Hepatocyte (in vitro differentiated cells): Measurements from ENCODE around the gene CYP2S1. TPM values are rescaled to one million over a fixed set of nuclear protein-coding genes. Genes with fewer than 3 reads are reported as not detected.
A peak's percentile ranks its signal among the peaks of the same experiment; 100 is the strongest.

ENCODE experiments used
- DNase-seq: peaks from one replicate; pipeline ENCODE4 v3.0.0-alpha.2; 2016; ENCODE audit warnings: low spot score
- H2AFZ ChIP-seq: fragments of 200-600 bp; sonication (generic); 2 replicates; pipeline ENCODE4 v1.6.0; 2016; ENCODE audit warnings: antibody characterized with exemption, mild to moderate bottlenecking
- H3K27ac ChIP-seq: fragments of 200-600 bp; sonication (generic); 2 replicates; pipeline ENCODE4 v1.5.1; 2016; ENCODE audit warnings: mild to moderate bottlenecking
- H3K27me3 ChIP-seq: fragments of 200-600 bp; sonication (generic); 2 replicates; pipeline ENCODE4 v1.6.1; 2016
- H3K36me3 ChIP-seq: fragments of 200-600 bp; sonication (generic); replicated peaks from 2 replicates; pipeline ENCODE4 v1.5.1; 2016; ENCODE audit warnings: low read depth; ENCODE audit not compliant: insufficient read depth
- H3K4me1 ChIP-seq: fragments of 200-600 bp; sonication (generic); 2 replicates; pipeline ENCODE4 v1.5.1; 2016; ENCODE audit warnings: mild to moderate bottlenecking, moderate library complexity; ENCODE audit not compliant: insufficient read depth
- H3K4me2 ChIP-seq: fragments of 200-600 bp; sonication (generic); 2 replicates; pipeline ENCODE4 v1.6.0; 2016
- H3K4me3 ChIP-seq: fragments of 200-600 bp; sonication (generic); 2 replicates; pipeline ENCODE4 v1.5.1; 2016; ENCODE audit warnings: mild to moderate bottlenecking
- H3K79me2 ChIP-seq: fragments of 200-600 bp; sonication (generic); 2 replicates; pipeline ENCODE4 v1.6.0; 2017; ENCODE audit warnings: mild to moderate bottlenecking
- H3K9me2 ChIP-seq: fragments of 200-600 bp; sonication (generic); replicated peaks from 2 replicates; pipeline ENCODE4 v1.6.0; 2017; ENCODE audit warnings: mild to moderate bottlenecking; ENCODE audit not compliant: insufficient read depth
- H3K9me3 ChIP-seq: fragments of 200-600 bp; sonication (generic); 2 replicates; pipeline ENCODE4 v1.5.1; 2016; ENCODE audit warnings: low read depth, mild to moderate bottlenecking
- H4K20me1 ChIP-seq: fragments of 200-600 bp; sonication (generic); 2 replicates; pipeline ENCODE4 v1.6.0; 2016; ENCODE audit warnings: mild to moderate bottlenecking; ENCODE audit not compliant: insufficient read depth, poor library complexity, severe bottlenecking
- CTCF ChIP-seq: fragments of 200-600 bp; sonication (generic); IDR thresholded peaks from 2 replicates; pipeline ENCODE4 v1.5.1; 2016; ENCODE audit warnings: antibody characterized with exemption, mild to moderate bottlenecking; ENCODE audit not compliant: poor library complexity
- EZH2 ChIP-seq: fragments of 200-600 bp; sonication (generic); IDR thresholded peaks from 2 replicates; pipeline ENCODE4 v1.6.1; 2016; ENCODE audit warnings: antibody characterized with exemption, mild to moderate bottlenecking, borderline replicate concordance
- EZH2phosphoT487 ChIP-seq: fragments of 200-600 bp; sonication (generic); IDR thresholded peaks from one replicate; pipeline ENCODE4 v1.6.1; 2018; ENCODE audit warnings: antibody characterized with exemption, mild to moderate bottlenecking, low read depth, moderate library complexity; ENCODE audit not compliant: unreplicated experiment, severe bottlenecking
- WGBS: methylation state at CpG from one replicate; pipeline ENCODE4 v1.1.6; 2016; ENCODE audit warnings: low lambda C conversion rate; ENCODE audit errors: missing lambda C conversion rate; 5-methylcytosine and 5-hydroxymethylcytosine counted together
- polyA plus RNA-seq: library from polyadenylated mRNA; unstranded; fragments of >200 nt; fragmentation: Nextera tagmentation; extraction: Ambion mirVana; gene quantifications from 2 replicates; pipeline ENCODE4 v1.2.1, GENCODE V29; 2016
- total RNA-seq: library from RNA; depleted of rRNA; stranded (reverse); fragments of >200 nt; gene quantifications from 2 replicates; pipeline ENCODE4 v1.2.3, GENCODE V29; 2014

CYP2S1 gene
- total and polyA plus RNA-seq, 2 experiments from 2014 or later, result 11.6 to 23.7 TPM

GRCh38 chr19:41187884-41188279, 5.1 kb upstream of the CYP2S1 start:
- WGBS, result 83% methylated on average over 3 of the region's 3 CpGs
- TF ChIP-seq CTCF (no peak), EZH2phosphoT487 (no peak), EZH2 (no peak)
- Histone ChIP-seq H3K4me1 (peaks cover 19% of the 10 kb centered on the region), H2AFZ (no peak overlapping the region), H4K20me1 (no peaks in the 10 kb centered on the region), H3K36me3 (no peaks in the 10 kb centered on the region), H3K9me3 (no peaks in the 10 kb centered on the region), H3K79me2 (no peaks in the 10 kb centered on the region), H3K9me2 (no peaks in the 10 kb centered on the region), H3K27me3 (peaks cover 4% of the 10 kb centered on the region), H3K4me2 (no peak overlapping the region), H3K4me3 (no peak overlapping the region), H3K27ac (no peak overlapping the region)
- DNase-seq, result no peak

GRCh38 chr19:41189425-41190065, 3.5 kb upstream of the CYP2S1 start:
- no peak for TF ChIP-seq CTCF
- TF ChIP-seq EZH2, result no peak
- no peak for TF ChIP-seq EZH2phosphoT487
- no peak overlapping the region for H3K4me3 ChIP-seq
- H2AFZ ChIP-seq, result no peak overlapping the region
- 64% methylated on average over 8 of the region's 8 CpGs for WGBS
- peak overlapping the region; percentile 9 for H3K4me2 ChIP-seq
- H3K79me2 ChIP-seq, result no peaks in the 10 kb centered on the region
- no peaks in the 10 kb centered on the region for H4K20me1 ChIP-seq
- no peaks in the 10 kb centered on the region for H3K36me3 ChIP-seq
- no peaks in the 10 kb centered on the region for H3K9me2 ChIP-seq
- DNase-seq, result no peak
- no peak overlapping the region for H3K27ac ChIP-seq
- H3K9me3 ChIP-seq, result no peaks in the 10 kb centered on the region
- peaks cover 4% of the 10 kb centered on the region for H3K27me3 ChIP-seq
- peaks cover 19% of the 10 kb centered on the region for H3K4me1 ChIP-seq

DNA sequence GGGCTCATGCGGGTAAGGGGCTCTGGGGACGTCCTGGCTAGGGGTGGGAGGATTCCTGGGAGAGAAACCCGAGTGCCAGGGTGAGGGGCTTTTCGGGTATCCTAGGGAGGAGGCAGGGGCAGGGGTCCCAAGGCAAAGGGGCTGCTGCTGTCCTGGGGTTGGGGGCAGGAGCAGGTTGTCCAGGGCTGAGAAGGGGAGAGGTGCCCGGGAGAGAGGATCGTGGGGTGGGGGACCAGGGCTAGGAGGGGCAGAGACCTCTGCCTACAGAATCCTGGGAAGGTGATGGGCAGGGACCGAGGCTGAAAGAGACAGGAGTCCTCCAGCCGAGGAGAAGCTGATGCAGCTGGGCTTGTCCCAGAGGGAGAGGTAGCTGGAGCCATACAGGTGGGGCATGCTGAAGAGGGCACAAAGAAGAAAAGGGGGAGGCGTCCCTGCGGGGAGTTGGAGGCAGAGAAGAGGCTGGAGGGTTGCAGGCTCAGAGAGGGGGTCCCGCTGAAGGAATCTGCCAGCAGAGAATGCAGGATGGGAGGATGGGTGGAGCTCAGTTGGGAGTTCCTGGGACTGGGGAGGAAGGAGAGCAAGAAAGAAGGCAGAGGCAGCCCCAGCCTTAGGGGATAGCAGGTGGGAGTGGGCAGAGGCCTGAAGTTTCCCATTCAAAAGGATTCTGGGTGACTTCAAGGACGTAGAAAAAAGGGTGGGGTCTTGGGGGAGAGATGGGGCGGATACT, 574 bp downstream of the CYP2S1 start:
- no peak for DNase-seq
- Histone ChIP-seq H3K79me2 (no peaks in the 10 kb centered on the region), H3K27me3 (peaks cover 4% of the 10 kb centered on the region), H3K4me3 (peak overlapping the region; percentile 46), H3K9me3 (no peaks in the 10 kb centered on the region), H2AFZ (peak overlapping the region; percentile 39), H3K36me3 (no peaks in the 10 kb centered on the region), H3K4me1 (peaks cover 19% of the 10 kb centered on the region), H4K20me1 (no peaks in the 10 kb centered on the region), H3K9me2 (no peaks in the 10 kb centered on the region), H3K27ac (peak overlapping the region; percentile 83), H3K4me2 (peak overlapping the region; percentile 87)
- WGBS, result 34% methylated on average over 6 of the region's 13 CpGs
- TF ChIP-seq EZH2phosphoT487, result no peak
- no peak for TF ChIP-seq EZH2
- TF ChIP-seq CTCF, result no peak
